Loucy (cell line): ENCODE results near the gene OBP2A.

Source experiments
- EZH2phosphoT487 ChIP-seq: fragments of 200-600 bp; IDR thresholded peaks from 2 replicates; pipeline ENCODE4 v1.6.1; 2018; ENCODE audit warnings: antibody characterized with exemption, mild to moderate bottlenecking, moderate library complexity, borderline replicate concordance
- TF ChIP-seq, protein P1 (sequence below): fragments of 200-600 bp; sonication (generic); conservative IDR thresholded peaks from 2 replicates; pipeline ENCODE4 v1.5.1; 2014; ENCODE audit warnings: mild to moderate bottlenecking, antibody characterized with exemption, low read length

DNA sequence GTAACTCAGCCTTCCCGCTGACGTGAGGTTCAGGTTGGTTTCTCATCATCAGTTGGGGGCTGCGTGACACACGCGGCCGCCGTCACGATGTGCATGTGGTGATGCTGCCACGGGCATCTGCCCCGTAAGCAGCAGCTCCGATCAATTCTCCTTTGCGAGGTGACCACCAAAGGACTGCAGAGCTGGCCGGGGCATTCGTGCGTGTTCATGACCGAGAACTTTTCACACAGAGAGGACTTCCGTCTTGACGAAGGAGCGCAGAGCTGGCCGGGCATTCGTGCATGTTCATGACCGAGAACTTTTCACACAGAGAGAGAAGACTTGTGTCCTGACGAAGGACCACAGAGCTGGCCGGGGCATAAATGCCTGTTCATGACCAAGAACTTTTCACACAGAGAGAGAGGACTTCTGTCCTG lies 28.5 kb upstream of the OBP2A start:
- TF ChIP-seq, protein P1, sequence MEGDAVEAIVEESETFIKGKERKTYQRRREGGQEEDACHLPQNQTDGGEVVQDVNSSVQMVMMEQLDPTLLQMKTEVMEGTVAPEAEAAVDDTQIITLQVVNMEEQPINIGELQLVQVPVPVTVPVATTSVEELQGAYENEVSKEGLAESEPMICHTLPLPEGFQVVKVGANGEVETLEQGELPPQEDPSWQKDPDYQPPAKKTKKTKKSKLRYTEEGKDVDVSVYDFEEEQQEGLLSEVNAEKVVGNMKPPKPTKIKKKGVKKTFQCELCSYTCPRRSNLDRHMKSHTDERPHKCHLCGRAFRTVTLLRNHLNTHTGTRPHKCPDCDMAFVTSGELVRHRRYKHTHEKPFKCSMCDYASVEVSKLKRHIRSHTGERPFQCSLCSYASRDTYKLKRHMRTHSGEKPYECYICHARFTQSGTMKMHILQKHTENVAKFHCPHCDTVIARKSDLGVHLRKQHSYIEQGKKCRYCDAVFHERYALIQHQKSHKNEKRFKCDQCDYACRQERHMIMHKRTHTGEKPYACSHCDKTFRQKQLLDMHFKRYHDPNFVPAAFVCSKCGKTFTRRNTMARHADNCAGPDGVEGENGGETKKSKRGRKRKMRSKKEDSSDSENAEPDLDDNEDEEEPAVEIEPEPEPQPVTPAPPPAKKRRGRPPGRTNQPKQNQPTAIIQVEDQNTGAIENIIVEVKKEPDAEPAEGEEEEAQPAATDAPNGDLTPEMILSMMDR, result no peak
- no peak for TF ChIP-seq EZH2phosphoT487
